Placental pericyte (primary cell): ENCODE results near the gene CACHD1. TPM values are rescaled to one million over a fixed set of nuclear protein-coding genes. Genes with fewer than 3 reads are reported as not detected.

Experiments used
- small RNA-seq: library from RNA; depleted of rRNA; stranded (forward); fragments of <200 nt; gene quantifications from one replicate; pipeline ENCODE3, GENCODE V24; 2012; ENCODE audit warnings: low replicate concordance
- total RNA-seq: library from RNA; depleted of rRNA; stranded (reverse); fragments of >200 nt; gene quantifications from 2 replicates; pipeline ENCODE4 v1.2.3, GENCODE V29; 2012

CACHD1 gene
- 4.2 and 7.7 TPM in 2 replicates for total RNA-seq

GRCh38 chr1:64469977-64470664 is at the start of gene CACHD1:
Gene CACHD1, plus strand, starts transcription at chr1:64470129. Its CDS starts 616 bp downstream, at chr1:64470745.

Small RNAs within 50 kb of the gene (small RNA-seq; reads per million reads assigned to genes)
- gene MIR4794, result not detected
